GM19397 (cell line): ENCODE data around the gene UBE2E2.

Source experiments
- ATAC-seq: cut with Tn5 transposase; IDR thresholded peaks from one replicate; pipeline ENCODE4 v1.9.1; 2021; ENCODE audit warnings: mild to moderate bottlenecking, moderate library complexity; ENCODE audit not compliant: unreplicated experiment

UBE2E2 gene

GRCh38 chr3:23192816-23193215 lies 10.3 kb upstream of the UBE2E2 start:
- ATAC-seq: no peak

DNA sequence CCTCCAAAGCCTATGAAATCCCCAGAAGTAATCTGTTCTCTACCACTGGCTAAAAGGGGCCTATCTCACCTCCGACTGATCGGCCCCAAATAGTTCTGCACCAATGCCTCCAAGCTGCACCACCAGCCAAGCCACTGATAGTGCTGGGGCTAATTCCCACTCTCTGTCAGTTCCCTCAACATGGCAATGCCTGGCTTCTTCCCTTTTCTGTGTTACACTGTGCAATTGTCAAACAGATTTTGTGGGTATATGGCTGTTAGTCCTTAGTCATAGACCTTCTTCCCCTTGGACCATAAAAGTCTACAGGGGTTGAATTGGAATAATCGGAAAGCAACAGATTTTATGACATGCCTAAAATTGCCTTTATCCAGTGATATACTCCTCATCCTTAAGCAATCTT lies 9.3 kb upstream of the UBE2E2 start:
- no peak for ATAC-seq

- no peak for ATAC-seq
Measured at GRCh38 chr3:23198801-23199200, 4.3 kb upstream of the UBE2E2 start.

- ATAC-seq: no peak
Measured at GRCh38 chr3:23199649-23200048, 3.5 kb upstream of the UBE2E2 start.

DNA sequence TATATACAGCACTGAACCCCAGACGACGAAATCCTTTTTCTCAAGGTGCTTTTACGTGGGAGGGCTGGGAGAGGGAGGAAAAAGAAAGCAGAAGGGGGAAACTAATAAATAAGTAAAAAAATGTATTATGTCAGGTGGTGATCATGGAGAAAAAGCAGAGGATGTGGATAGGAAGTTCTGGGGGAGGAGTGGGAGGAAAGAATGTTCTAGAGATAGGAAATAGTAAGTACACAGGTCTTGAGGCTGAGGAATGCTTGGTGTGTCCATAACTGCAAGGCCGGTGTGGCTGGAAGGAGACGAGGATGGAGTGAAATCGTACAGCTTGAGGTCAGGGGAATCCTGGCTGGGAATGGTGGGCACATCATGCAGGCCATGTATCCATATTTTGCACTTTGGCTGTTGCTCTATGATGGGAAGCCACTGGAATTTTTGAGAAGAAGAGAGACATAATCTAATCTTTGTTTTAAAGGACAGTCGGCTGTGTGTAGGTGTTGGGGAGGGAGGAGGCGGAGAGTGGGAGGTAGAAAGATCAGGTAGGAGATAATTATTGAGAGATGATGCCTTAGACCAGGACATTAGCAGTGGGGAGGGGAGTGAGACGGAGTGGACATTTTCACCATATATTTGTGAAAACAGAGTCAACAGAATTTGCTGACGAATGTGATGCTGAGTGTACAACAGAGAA lies 1.8 kb upstream of the UBE2E2 start:
- no peak for ATAC-seq

DNA sequence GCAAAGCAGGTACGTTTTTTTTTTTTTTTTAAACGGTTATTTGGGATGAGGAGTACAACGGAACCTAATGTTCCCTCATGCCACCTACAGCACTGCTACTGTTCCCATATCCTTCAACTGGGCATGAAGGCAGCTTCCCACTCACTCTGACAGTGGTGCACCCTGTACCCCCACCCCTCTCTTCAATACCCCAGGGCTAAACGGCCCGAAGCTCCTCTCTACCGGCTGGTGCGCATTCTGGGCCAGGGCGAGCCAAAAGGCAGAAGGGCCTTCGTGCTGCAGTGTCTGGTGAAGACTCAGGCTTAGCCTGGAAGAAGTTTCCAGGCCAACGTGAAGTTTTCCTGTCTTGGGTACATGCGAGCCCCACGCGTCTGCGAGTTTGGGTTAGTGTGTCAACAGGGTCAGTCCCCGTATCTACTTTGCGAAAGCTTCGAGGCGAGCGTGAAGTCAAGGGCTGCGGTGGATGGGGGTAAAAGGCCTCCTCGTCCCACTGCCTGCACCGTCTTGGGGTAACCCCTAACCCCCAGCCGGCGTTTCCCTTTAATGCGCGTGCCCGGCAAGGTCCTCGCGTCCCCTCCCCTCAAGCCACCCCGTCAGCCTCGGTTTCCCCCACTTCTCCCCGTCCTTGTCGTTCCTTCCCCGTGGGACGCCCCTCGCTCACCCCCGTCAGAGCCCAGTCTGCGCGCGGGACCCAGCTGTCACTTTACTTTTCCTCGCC lies 765 bp upstream of the UBE2E2 start:
- peak; percentile 25 for ATAC-seq

DNA sequence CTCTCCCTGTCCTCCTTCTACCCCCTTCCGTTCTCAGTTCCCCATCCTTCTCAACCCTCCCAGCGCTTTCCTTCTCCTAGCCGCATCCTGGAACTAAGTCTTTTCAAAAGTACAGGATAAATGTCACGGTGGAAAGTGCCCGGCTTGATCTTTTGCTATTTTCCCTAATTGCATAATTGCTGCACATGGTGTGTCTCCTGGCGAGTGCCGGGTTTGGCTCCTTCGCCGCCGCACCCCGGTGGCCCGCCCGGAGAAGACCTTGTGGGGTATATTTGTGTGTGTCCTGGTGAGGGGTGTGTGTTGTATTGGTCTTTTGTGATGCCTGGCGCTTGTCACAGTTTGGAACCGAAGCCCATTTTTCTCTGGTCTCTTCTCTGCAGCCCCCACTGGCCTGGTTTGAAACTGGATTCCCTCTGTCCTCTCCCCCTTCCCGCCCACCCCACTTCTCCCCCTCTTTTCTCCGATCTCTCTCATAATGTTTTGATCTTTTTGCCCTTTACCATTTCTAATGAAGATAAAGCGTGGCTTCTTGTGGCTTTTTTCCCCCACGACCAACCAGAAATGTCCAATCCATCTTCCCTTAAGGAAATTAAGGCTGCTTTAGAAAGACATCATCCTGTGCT lies 692 bp downstream of the UBE2E2 start:
- ATAC-seq: no peak

DNA sequence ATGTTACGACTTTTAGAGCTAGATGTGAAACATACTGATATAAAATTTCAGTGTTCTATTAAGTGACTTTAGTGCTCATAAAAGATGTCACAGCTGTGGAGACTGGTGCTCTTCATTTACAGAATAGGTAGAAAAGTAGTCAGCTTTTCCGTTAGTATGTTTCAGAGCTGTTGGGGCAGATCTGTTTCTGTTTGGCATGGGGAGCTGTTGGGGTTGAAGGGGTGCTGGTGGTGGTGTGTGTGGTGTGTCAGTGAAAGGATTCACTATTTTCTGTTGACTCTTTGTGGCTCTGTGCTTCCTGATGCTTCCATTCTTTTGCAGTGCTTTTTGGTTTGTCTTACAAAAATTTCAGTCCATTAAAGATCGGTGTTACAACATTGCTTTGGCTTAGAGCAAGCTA lies 3.2 kb downstream of the UBE2E2 start:
- ATAC-seq: no peak

- no peak for ATAC-seq
Measured at GRCh38 chr3:23209103-23209502, 6.0 kb downstream of the UBE2E2 start.

DNA sequence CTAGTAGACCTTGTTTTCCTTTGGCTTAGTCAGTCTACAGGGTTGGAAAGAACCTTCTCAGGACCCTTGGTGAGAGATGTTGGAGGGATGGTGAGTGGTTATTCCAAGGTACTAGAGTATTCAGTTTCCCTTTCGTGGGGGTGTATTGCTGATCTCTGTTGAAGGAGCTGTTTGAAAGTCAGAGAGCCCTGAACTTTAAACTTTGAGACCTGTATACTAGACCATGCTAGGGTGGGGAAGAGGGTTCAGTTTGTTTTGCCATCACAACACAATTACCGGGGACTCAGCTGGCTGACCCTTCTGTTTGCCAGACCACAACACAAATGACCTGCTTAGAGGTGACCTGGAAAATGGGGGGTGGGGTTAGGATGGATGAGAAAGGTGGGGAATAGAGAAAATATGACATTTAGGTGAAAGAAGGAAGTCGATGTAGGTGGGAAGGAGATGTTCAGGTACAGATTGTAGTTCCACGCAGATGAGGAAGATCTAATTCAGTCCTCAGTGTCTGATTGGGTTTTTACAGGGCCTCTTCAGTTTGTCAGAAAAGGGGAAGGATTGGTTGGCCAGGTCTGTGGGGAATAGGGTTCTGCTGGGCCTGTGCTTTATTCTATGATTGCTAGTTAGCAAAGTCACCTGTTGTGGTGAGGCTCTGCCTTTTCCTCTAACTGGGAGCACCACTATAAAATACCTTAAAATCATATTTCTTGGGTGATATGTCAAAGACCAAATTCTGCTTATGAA lies 6.8 kb downstream of the UBE2E2 start:
- ATAC-seq: no peak

- ATAC-seq: no peak
Measured at GRCh38 chr3:23213813-23214212, 10.7 kb downstream of the UBE2E2 start.

DNA sequence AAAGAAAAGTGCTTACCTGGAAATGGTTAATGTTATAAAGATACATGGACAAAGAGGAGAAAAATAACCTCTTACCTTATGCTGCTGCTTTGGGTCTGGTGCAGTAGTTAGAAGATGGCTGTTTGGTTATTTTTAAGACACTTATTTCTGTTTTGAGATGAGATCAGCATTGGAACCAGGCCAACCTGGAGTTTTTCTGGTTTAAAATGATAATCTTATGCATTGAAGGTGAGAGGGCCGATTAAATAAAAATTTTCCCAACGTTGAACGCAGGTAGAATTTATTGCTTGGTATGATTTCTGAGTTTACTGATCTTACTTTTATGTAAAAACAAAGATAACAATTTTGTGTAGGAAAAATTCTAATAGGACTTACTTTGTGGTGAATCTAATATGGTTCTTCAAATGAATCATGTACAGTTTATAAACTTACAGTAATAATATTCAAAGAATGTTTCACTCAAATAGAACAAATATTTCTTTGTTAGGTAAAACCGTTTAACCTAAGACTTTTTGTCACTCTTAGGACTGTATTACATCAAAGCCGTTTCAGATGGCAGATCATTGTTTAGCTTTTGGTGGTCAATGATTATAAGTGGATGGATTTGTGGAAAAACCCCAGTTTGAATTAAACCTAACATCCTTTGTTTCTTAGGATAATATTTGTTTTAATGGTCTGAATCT lies 14.9 kb downstream of the UBE2E2 start:
- ATAC-seq: no peak

DNA sequence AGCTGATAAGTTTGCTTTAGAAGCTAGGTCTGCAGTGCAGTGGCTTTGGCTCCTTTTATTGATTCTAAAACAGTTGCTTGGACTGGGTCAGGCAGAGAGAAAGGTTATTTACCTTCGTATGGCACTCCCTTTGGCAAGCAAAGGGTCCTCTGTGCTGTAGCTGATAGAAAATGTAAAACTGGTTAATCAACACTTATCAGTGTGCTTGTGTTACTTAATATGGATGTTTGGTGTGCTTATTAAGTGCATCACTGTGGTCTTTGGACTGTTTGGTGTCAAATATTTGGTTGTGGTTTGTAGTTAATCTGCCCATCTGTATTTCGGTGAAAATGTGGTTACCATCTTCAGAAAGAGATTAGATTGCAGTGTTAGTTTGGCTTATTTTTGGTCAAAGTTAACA lies 16.0 kb downstream of the UBE2E2 start:
- ATAC-seq: peak; percentile 55

DNA sequence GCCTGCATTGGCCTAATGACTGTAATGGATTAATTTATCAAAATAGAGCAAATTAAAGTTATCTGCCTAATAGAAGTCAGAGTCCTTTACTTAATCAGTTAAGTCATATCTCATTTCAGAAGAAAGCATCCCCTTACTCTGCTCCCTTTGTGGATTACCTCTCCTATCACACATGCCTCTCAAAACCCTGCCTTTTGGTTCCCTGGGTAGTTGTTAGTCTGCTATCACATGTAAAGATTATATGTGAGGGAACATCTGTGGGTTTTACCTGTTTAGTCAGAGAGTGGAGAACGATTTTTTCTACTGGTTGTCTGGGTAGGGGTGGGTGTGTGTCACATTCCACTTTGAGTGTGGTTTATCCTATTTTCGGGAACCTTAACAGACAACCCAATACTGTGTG lies 16.4 kb downstream of the UBE2E2 start:
- peak; percentile 42 for ATAC-seq

GRCh38 chr3:23221136-23221535 lies 18.0 kb downstream of the UBE2E2 start:
- no peak for ATAC-seq

- no peak for ATAC-seq
Measured at GRCh38 chr3:23232016-23232415, 28.9 kb downstream of the UBE2E2 start.

DNA sequence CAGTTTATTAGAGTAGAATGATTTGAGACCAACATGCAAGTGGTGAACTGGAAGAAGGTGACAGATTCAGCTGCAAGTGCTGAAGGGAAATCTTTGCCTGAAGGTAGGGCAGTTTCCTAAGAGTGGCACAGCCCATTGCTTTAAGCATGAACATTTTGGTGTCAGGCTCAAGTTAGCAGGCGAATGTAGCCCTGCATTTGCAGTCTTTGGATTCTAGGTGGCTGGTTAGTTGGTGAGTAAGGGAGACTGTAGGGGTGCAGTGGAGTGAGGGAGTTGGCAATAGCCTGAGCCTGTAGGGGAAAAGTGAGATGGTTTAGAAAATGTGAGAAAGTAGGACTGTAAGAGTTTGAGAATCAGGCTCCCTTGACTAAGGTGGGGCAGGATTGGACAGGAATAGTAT lies 29.7 kb downstream of the UBE2E2 start:
- no peak for ATAC-seq

GRCh38 chr3:23235264-23235663 lies 32.1 kb downstream of the UBE2E2 start:
- ATAC-seq: no peak

DNA sequence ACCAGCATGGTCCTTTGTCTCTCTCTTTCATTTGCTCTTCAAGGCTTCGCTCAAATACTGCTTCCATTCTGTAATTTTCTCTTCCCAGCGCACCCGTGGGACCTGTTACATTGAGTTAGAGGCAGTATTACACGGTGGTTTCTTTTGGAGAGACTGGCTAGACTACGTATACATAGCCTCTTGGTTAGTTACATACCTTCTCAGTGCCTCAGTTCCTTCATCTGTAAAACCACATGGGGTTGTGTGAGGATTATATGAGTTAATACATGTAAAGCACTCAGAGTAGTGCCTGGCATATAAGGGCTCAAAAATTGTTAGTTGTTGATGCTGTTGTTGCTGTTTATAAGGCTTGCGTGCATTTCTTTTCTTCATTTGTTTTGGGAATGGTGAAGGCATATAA lies 33.8 kb downstream of the UBE2E2 start:
- ATAC-seq: no peak

DNA sequence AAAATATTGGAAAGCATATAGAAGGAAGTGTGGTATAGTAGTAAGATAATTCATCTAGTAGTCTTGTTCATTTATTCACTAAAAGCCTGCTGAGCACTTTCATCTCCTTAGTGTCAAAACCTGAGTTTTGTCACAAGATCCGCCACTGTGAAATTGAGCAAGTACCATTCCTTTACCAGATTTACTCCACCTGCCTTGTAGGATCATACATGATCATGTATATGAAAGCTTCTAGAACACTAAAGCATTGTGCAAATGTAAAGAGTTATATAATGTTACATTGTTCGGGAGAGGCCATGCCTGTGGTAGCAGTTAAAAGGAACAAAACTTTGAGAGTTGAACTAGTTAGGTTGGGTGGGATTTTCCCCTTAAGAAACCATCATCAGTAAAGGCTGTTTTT lies 35.0 kb downstream of the UBE2E2 start:
- no peak for ATAC-seq

DNA sequence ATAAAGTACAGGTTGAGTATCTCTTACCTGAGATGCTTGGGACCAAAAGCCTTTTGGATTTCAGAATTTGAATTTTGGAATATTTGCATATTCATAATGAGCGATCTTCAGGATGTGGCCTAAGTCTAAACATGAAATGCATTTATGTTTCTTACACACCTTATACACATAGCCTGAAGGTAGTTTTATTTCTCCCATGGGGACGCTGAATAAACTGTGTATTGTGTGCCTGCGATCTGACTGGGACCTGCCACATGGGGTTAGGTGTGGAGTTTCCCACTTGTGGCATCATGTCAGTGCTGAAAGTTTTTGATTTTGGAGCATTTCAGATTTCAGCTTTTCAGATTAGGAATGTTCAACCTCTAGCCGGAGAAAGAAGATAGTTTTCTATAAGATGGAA lies 35.5 kb downstream of the UBE2E2 start:
- no peak for ATAC-seq
